Stomach (tissue), 4 donors: ENCODE results near the gene DAPK2.

Experiments used
- CTCF ChIP-seq, 7 experiments: fragments of 450-650 bp in 4 of 7; fragments of 200-600 bp in 3 of 7; sonication (generic) in 3 of 7; IDR thresholded peaks; one replicate each; pipeline ENCODE4 v1.5.1; 2016 to 2019; ENCODE audit warnings: antibody characterized with exemption in 7 of 7, control low read depth in 2 of 7, mild to moderate bottlenecking in 1 of 7
- POLR2A ChIP-seq, 4 donors: fragments of 450-650 bp; IDR thresholded peaks; one replicate each; pipeline ENCODE4 v1.6.1; 2016; ENCODE audit warnings: antibody characterized with exemption in 4 of 4, control low read depth in 2 of 4, mild to moderate bottlenecking in 1 of 4, moderate library complexity in 1 of 4
- POLR2AphosphoS5 ChIP-seq, 3 donors: sonication (generic); formaldehyde crosslinking; IDR thresholded peaks; one replicate each; pipeline ENCODE4 v1.6.1; 2016; ENCODE audit warnings: antibody characterized with exemption in 3 of 3

- TF ChIP-seq CTCF (IDR thresholded peaks at IDR 0.05): no peak
- TF ChIP-seq POLR2AphosphoS5 (IDR thresholded peaks at IDR 0.05): no peak
- TF ChIP-seq POLR2A (IDR thresholded peaks at IDR 0.05): no peak
These were observed 52.1 kb downstream of the DAPK2 start for GRCh38 chr15:63994073-63994600.
